Measurements from ENCODE around the gene TPRA1. TPM values are rescaled to one million over a fixed set of nuclear protein-coding genes. Genes with fewer than 3 reads are reported as not detected.

TPRA1 gene
- total and polyA plus RNA-seq, 9 of the 15 experiments (the other 6 are each of a cell fraction or from before 2014, with no cell fraction given) = 0.66 to 21.5 (median 11.1) TPM

GRCh38 chr3:127640042-127640355 lies 49.5 kb upstream of the TPRA1 start:
- no peak overlapping the region for H3K9ac ChIP-seq (ENCODE audit: insufficient read depth in 1 of 2, low read depth in 2 of 2, low read length in 2 of 2)
- ChIA-PET POLR2A (no interaction called here), CTCF (ENCODE audit: low intra/inter-chr PET ratio) (no interaction called here)
- BruUV-seq (replicated peaks) = no TSS peak
- H3K79me2 ChIP-seq (ENCODE audit: control insufficient read depth, insufficient read depth, low read length) = peaks cover 17% of the 10 kb centered on the region
- TF ChIP-seq SMAD2 (IDR thresholded peaks at IDR 0.05; ENCODE audit: low read depth, low read length) (no peak), PHTF2 (CRISPR knock-in tag; IDR thresholded peaks at IDR 0.05) (no peak), ZNF507 (tag; conservative IDR thresholded peaks at IDR 0.05) (no peak), RAD51 (IDR thresholded peaks at IDR 0.05; ENCODE audit: borderline replicate concordance, low read depth) (no peak), SRSF9 (IDR thresholded peaks at IDR 0.05; ENCODE audit: borderline replicate concordance, low read depth, low read length) (no peak), SIN3A (IDR thresholded peaks at IDR 0.05; ENCODE audit: borderline replicate concordance in 2 of 2, control insufficient read depth in 1 of 2, low read depth in 2 of 2, low read length in 2 of 2) (no peak), ZNF77 (CRISPR knock-in tag; IDR thresholded peaks at IDR 0.05) (no peak), NFE2L1 (tag; IDR thresholded peaks at IDR 0.05; ENCODE audit: borderline replicate concordance, low read depth) (no peak), PHB2 (IDR thresholded peaks at IDR 0.05; ENCODE audit: low read depth) (no peak), TSC22D4 (tag; IDR thresholded peaks at IDR 0.05) (no peak), SOX6 (IDR thresholded peaks at IDR 0.05) (no peak)
- WGBS (ENCODE audit: insufficient coverage, low coverage, missing lambda C conversion rate) = 82% methylated on average over 2 of the region's 3 CpGs
- H3K4me3 ChIP-seq = no peak overlapping the region
- no peak overlapping the region for H3K4me2 ChIP-seq (ENCODE audit: insufficient read depth, low read length)
- H3K27me3 ChIP-seq (ENCODE audit: control insufficient read depth in 2 of 2, insufficient read depth in 2 of 2, low read length in 2 of 2) = no peaks in the 10 kb centered on the region
- intact Hi-C loops (cut with micrococcal nuclease) (no loop called here), in situ Hi-C loops (cut with MboI) (no loop called here)
- FAIRE-seq (no peak), DNase-seq (ENCODE audit: extremely low read depth in 1 of 4, low spot score in 3 of 4) (no peak), ATAC-seq (no peak)
- H3K36me3 ChIP-seq (ENCODE audit: control insufficient read depth, insufficient read depth, low read length) = peaks cover 12% of the 10 kb centered on the region; the same call in 2 of the 3 replicates
- peaks cover 0 to 3% of the 10 kb centered on the region in 2 experiments; a peak in 2 of 5 replicates for H3K4me1 ChIP-seq (replicated peaks in 1 of 2; ENCODE audit: control insufficient read depth in 2 of 2, insufficient read depth in 2 of 2, low read length in 2 of 2)
- H4K20me1 ChIP-seq (replicated peaks; ENCODE audit: control insufficient read depth, insufficient read depth, low read length) = no peaks in the 10 kb centered on the region
- no peak overlapping the region for H2AFZ ChIP-seq (ENCODE audit: low read depth, low read length)
- no peaks in the 10 kb centered on the region for H3K9me1 ChIP-seq (ENCODE audit: control insufficient read depth, insufficient read depth, low read length)
- no peak overlapping the region for H3K27ac ChIP-seq (ENCODE audit: extremely low read depth, low read depth, low read length)
- H3K9me3 ChIP-seq (replicated peaks; ENCODE audit: control insufficient read depth, insufficient read depth, low read depth, low read length) = no peaks in the 10 kb centered on the region
